ENCODE data around the gene GPC5. TPM values are rescaled to one million over a fixed set of nuclear protein-coding genes. Genes with fewer than 3 reads are reported as not detected.

Gene GPC5
- total and polyA plus RNA-seq, 9 donors, result 0.10 to 1.5 (median 0.38) TPM

DNA sequence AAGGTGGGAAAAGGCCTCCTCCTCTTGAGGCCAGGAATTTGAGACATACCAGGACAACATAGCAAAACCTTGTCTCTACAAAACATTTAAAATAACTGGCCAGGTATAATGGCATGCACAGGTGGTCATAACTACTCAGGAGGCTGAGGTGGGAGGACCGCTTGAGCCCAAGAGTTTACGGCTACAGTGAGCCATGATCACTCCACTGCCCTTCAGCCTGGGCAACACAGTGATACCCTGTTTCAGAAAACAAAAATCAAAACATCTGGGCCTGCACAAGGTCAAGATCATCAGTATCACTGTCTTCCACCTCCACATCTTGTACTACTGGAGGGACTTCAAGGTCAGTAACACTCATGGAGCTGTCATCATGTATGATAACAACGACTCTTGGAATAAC is 1085.5 kb downstream of the GPC5 start:
- no peak for DNase-seq
- intact Hi-C loops (cut with DNase I), result loop anchor here in 1 of 4 donors (5.0 kb wide), 1 partner anchor 1452 kb away; no protein-coding TSS in a partner anchor
- TF ChIP-seq CTCF (IDR thresholded peaks at IDR 0.05), result no peak
- TF ChIP-seq POLR2A (IDR thresholded peaks at IDR 0.05), result no peak
- TF ChIP-seq EP300 (IDR thresholded peaks at IDR 0.05), result no peak
- Histone ChIP-seq H3K36me3 (no peaks in the 10 kb centered on the region), H3K9me3 (no peaks in the 10 kb centered on the region), H3K27me3 (no peaks in the 10 kb centered on the region), H3K4me3 (no peak overlapping the region), H3K27ac (no peak overlapping the region), H3K4me1 (ENCODE audit: insufficient read depth) (no peaks in the 10 kb centered on the region)
- WGBS, 3 donors, result 56 to 64% (median 60%) methylated on average over 3 of the region's 3 CpGs

DNA sequence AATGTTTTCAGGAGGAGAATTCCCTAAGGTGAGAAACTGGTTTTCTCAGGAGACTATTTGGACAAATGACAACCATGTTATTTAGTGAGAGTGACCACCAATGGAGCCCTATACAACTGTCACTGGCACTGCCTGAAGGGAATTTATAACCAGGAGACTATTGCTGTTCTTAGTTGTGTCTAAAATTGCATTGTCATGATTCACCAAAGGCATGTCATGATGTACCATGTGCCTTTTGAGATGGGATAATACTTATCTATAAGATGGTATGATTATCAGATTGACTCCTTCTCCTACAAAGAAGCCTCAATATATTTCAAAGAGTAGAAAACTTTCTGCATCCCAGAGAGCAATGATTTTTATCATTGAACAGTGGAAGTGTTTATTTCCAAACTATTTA is 1088.8 kb downstream of the GPC5 start:
- no peaks in the 10 kb centered on the region for H3K27me3 ChIP-seq
- no peak for DNase-seq
- TF ChIP-seq POLR2A (IDR thresholded peaks at IDR 0.05) (no peak), EP300 (IDR thresholded peaks at IDR 0.05) (no peak), CTCF (IDR thresholded peaks at IDR 0.05) (no peak)
- H3K4me1 ChIP-seq (ENCODE audit: insufficient read depth), result no peaks in the 10 kb centered on the region
- H3K4me3 ChIP-seq, result no peak overlapping the region
- intact Hi-C loops (cut with DNase I), result no loop called here
- no peak overlapping the region for H3K27ac ChIP-seq
- H3K9me3 ChIP-seq, result no peaks in the 10 kb centered on the region
- no peaks in the 10 kb centered on the region for H3K36me3 ChIP-seq

DNA sequence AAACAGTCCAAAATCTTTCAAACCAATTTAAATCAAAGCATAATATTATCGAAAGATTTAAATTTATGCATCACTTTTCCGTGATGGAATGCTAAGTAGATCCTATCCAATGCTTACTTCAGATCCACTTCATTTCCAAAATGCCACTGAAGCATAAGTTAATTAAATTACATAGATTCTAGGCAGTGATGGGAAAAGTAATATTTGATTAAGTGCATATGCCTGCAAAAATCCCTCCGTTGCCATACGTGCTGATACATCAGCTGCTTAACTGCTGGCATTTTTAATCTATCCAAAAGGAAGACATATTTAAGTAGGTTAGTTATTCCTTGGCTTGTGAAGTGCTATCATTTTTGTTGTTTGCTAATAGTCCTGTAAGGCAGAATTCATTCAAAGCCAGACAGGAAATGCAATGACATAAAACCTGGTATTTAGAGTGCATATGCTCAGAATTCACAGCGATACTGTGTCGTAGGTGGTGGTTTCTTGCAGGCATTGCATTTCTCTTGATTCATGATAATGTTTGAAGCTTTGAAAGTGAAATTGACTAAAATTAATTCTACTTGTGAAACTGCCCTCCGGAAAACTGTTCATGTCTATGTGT is 1089.9 kb downstream of the GPC5 start:
- DNase-seq, result no peak
- H3K4me1 ChIP-seq (ENCODE audit: insufficient read depth), result no peaks in the 10 kb centered on the region
- 87 to 93% (median 93%) methylated on average over 7 of the region's 7 CpGs for WGBS, 3 donors
- H3K36me3 ChIP-seq, result no peaks in the 10 kb centered on the region
- H3K9me3 ChIP-seq, result no peaks in the 10 kb centered on the region
- H3K27ac ChIP-seq, result no peak overlapping the region
- intact Hi-C loops (cut with DNase I), result no loop called here
- no peak overlapping the region for H3K4me3 ChIP-seq
- H3K27me3 ChIP-seq, result no peaks in the 10 kb centered on the region
- TF ChIP-seq POLR2A (IDR thresholded peaks at IDR 0.05) (no peak), EP300 (IDR thresholded peaks at IDR 0.05) (no peak), CTCF (IDR thresholded peaks at IDR 0.05) (no peak)

GRCh38 chr13:92491839-92492238 is 1093.4 kb downstream of the GPC5 start:
- Histone ChIP-seq H3K27ac (no peak overlapping the region), H3K36me3 (no peaks in the 10 kb centered on the region), H3K4me1 (ENCODE audit: insufficient read depth) (no peaks in the 10 kb centered on the region), H3K9me3 (no peaks in the 10 kb centered on the region), H3K4me3 (no peak overlapping the region), H3K27me3 (no peaks in the 10 kb centered on the region)
- TF ChIP-seq EP300 (IDR thresholded peaks at IDR 0.05), result no peak
- no peak for TF ChIP-seq POLR2A (IDR thresholded peaks at IDR 0.05)
- no peak for TF ChIP-seq CTCF (IDR thresholded peaks at IDR 0.05)
- intact Hi-C loops (cut with DNase I), result no loop called here
- DNase-seq, result no peak

All from ovary (tissue), 9 donors.